Chondrocyte (in vitro differentiated cells): Measurements from ENCODE around the gene ZNF175. TPM values are rescaled to one million over a fixed set of nuclear protein-coding genes. Genes with fewer than 3 reads are reported as not detected.

Experiments
- DNase-seq: peaks from one replicate; pipeline ENCODE4 v3.0.0; 2021; ENCODE audit warnings: mixed read lengths, low spot score
- H3K27ac Mint-ChIP-seq: one replicate; pipeline ENCODE4 v1.8.0; 2021; ENCODE audit warnings: mild to moderate bottlenecking, moderate library complexity, mixed read lengths; ENCODE audit not compliant: unreplicated experiment
- H3K27me3 Mint-ChIP-seq: 2 replicates; pipeline ENCODE4 v1.8.0; 2021; ENCODE audit warnings: low read depth, mixed read lengths
- H3K36me3 Mint-ChIP-seq: 2 replicates; pipeline ENCODE4 v1.8.0; 2021; ENCODE audit warnings: low read depth, mixed read lengths
- H3K4me1 Mint-ChIP-seq: 2 replicates; pipeline ENCODE4 v1.8.0; 2021; ENCODE audit warnings: low read depth, mild to moderate bottlenecking, mixed read lengths
- H3K4me3 Mint-ChIP-seq: one replicate; pipeline ENCODE4 v1.8.0; 2021; ENCODE audit warnings: mild to moderate bottlenecking, moderate library complexity, mixed read lengths; ENCODE audit not compliant: unreplicated experiment
- H3K9me3 Mint-ChIP-seq: 2 replicates; pipeline ENCODE4 v1.8.0; 2021; ENCODE audit warnings: low read depth, mixed read lengths
- CTCF ChIP-seq: fragments of 200-600 bp; sonication (generic); IDR thresholded peaks from 2 replicates; pipeline ENCODE4 v1.5.0; 2021; ENCODE audit warnings: antibody characterized with exemption, mild to moderate bottlenecking, moderate library complexity
- total RNA-seq: library from RNA; stranded (reverse); gene quantifications from 3 replicates; pipeline ENCODE4 v1.2.1, GENCODE V29; 2021

Gene ZNF175
- total RNA-seq, 1 donor from 2014 or later: 8.9 TPM

- no peak for TF ChIP-seq CTCF
- Mint-ChIP-seq H3K4me3 (no peak overlapping the region), H3K27ac (no peak overlapping the region), H3K4me1 (no peaks in the 10 kb centered on the region), H3K9me3 (peaks cover 3% of the 10 kb centered on the region), H3K27me3 (no peaks in the 10 kb centered on the region), H3K36me3 (no peaks in the 10 kb centered on the region)
- DNase-seq: no peak
These were observed 19.2 kb upstream of the ZNF175 start for GRCh38 chr19:51551673-51552432.

DNA sequence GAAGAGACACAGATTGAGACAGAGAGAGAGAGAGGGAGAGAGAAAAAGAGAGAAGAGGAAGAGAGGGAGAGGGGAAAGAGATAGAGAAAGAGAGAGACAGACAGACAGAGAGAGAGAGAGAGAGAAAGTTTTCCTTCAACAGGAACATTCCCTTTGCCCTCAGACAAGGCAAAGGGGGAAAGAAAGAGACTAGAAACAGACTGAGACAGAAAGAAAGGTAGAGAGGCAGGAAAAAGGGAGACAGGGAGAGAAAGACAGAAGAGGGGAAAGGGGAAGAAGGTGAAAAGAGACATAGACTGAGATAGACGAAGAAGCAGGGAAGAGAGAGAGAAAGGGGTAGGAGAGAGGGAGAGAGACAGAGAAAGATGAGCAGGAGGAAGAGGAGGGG is 18.5 kb upstream of the ZNF175 start:
- Mint-ChIP-seq H3K9me3 (peaks cover 3% of the 10 kb centered on the region), H3K27me3 (no peaks in the 10 kb centered on the region), H3K4me1 (no peaks in the 10 kb centered on the region)

DNA sequence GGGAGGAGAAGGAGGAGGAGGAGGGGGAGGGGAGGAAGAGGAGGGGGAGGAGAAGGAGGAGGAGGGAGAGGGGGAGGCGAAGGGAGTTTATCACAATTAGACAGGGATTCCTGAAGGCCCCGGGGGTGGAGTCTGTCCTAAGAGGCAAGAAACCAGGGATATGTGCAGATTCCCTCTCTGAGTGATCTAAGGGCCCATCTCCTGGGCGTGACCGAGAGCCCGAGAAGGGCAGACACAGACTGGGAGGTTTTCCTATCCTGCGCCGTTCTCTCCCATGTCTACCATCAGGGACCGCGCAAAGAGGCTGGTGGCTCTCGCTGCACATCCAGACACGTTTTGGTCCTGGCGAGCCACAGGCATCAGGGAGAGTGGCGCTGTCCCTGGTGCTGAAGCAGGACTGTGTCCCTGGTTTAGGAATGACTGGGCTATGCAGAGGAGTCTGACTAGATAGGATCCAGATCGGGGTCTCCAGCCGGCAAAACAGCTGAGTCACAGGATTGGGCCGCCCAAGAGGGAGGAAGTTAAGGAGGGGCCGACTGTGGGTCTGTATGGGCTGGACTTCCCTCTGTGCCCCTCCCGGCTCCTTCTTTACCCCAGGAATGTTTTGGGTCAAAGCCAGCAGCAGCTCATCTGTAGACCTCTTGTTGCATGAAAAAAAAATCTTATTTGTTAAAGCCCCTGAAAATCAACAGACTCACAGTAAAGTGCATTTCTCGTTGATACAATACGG is 17.9 kb upstream of the ZNF175 start:
- H3K27ac Mint-ChIP-seq: no peak overlapping the region
- no peaks in the 10 kb centered on the region for H3K27me3 Mint-ChIP-seq
- DNase-seq: no peak
- no peak for TF ChIP-seq CTCF
- H3K9me3 Mint-ChIP-seq: peaks cover 3% of the 10 kb centered on the region
- no peak overlapping the region for H3K4me3 Mint-ChIP-seq
- H3K4me1 Mint-ChIP-seq: no peaks in the 10 kb centered on the region
- H3K36me3 Mint-ChIP-seq: no peaks in the 10 kb centered on the region

More for the DNA sequence above, 18.5 kb upstream of the ZNF175 start:
- Mint-ChIP-seq H3K36me3 (no peaks in the 10 kb centered on the region), H3K27ac (no peak overlapping the region), H3K4me3 (no peak overlapping the region)
- DNase-seq: no peak
- TF ChIP-seq CTCF: no peak

DNA sequence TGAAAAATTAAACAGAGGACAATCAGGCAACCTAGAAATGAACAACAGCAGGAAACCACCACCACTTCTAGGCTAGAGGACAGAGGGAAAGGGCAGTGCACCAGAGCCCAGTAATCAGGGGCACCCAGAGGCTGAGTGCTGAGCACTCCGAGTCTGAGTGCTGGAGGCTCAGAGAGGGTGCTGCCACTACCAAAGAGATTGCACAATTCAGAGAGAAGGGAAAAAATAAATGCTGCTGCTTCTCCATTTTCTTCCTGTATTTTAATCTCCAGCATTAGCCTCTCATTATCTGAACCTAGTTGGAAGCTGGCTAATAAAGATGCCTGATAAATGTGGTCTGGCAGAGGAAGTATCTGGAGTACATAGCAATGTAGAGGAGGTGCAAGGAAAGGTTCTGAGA is 11.8 kb upstream of the ZNF175 start:
- Mint-ChIP-seq H3K27ac (no peak overlapping the region), H3K4me1 (no peaks in the 10 kb centered on the region), H3K36me3 (no peaks in the 10 kb centered on the region), H3K9me3 (no peaks in the 10 kb centered on the region), H3K27me3 (peaks cover 10% of the 10 kb centered on the region), H3K4me3 (no peak overlapping the region)
- no peak for TF ChIP-seq CTCF
- no peak for DNase-seq

- H3K9me3 Mint-ChIP-seq: no peaks in the 10 kb centered on the region
- no peak overlapping the region for H3K4me3 Mint-ChIP-seq
- DNase-seq: no peak
- no peaks in the 10 kb centered on the region for H3K36me3 Mint-ChIP-seq
- no peak for TF ChIP-seq CTCF
- peaks cover 10% of the 10 kb centered on the region for H3K27me3 Mint-ChIP-seq
- H3K4me1 Mint-ChIP-seq: no peaks in the 10 kb centered on the region
- no peak overlapping the region for H3K27ac Mint-ChIP-seq
These were observed 10.7 kb upstream of the ZNF175 start for GRCh38 chr19:51560339-51560738.
